ENCODE data around the gene GSX2. TPM values are rescaled to one million over a fixed set of nuclear protein-coding genes. Genes with fewer than 3 reads are reported as not detected.
A peak's percentile ranks its signal among the peaks of the same experiment; 100 is the strongest.

Gene GSX2
- total RNA-seq, 2 experiments from 2014 or later, result not detected

- peak overlapping the region; percentile 69 for H3K27ac Mint-ChIP-seq
- no peaks in the 10 kb centered on the region for H3K9me3 Mint-ChIP-seq
- TF ChIP-seq CTCF (IDR thresholded peaks at IDR 0.05), result no peak
- peak overlapping the region; percentile 70 for H3K4me3 Mint-ChIP-seq
- intact Hi-C loops (cut with micrococcal nuclease), result no loop called here
- no peak for DNase-seq
- H3K4me1 Mint-ChIP-seq (ENCODE audit: low read depth), result peaks cover 30% of the 10 kb centered on the region
- peaks cover 8% of the 10 kb centered on the region for H3K36me3 Mint-ChIP-seq (ENCODE audit: low read depth)
- ChIA-PET CTCF (interaction anchor here (1.1 to 1.7 kb wide), 2 partner anchors 9 to 136 kb away, joined by 3 to 4 read pairs; no protein-coding TSS in a partner anchor), POLR2A (interaction anchor here (1.1 to 1.2 kb wide), 2 partner anchors 10 kb away, joined by 3 to 4 read pairs; no protein-coding TSS in a partner anchor)
- no peaks in the 10 kb centered on the region for H3K27me3 Mint-ChIP-seq
- ATAC-seq, result no peak
Measured at GRCh38 chr4:54065282-54066087, 34.5 kb upstream of the GSX2 start.

GRCh38 chr4:54066088-54066415 lies 33.9 kb upstream of the GSX2 start:
- Mint-ChIP-seq H3K4me1 (ENCODE audit: low read depth) (peaks cover 26% of the 10 kb centered on the region), H3K36me3 (ENCODE audit: low read depth) (peaks cover 8% of the 10 kb centered on the region), H3K27me3 (no peaks in the 10 kb centered on the region), H3K4me3 (no peak overlapping the region), H3K9me3 (no peaks in the 10 kb centered on the region), H3K27ac (no peak overlapping the region)
- intact Hi-C loops (cut with micrococcal nuclease), result no loop called here
- ChIA-PET POLR2A (interaction anchor here (0.6 to 1.2 kb wide), 2 partner anchors 9 to 75 kb away, joined by 3 to 4 read pairs; no protein-coding TSS in a partner anchor), CTCF (interaction anchor here (1.1 to 1.7 kb wide), 2 partner anchors 9 to 136 kb away, joined by 3 to 4 read pairs; no protein-coding TSS in a partner anchor)
- no peak for TF ChIP-seq CTCF (IDR thresholded peaks at IDR 0.05)
- DNase-seq, result peak; percentile 18
- no peak for ATAC-seq

GRCh38 chr4:54066718-54067129 lies 33.2 kb upstream of the GSX2 start:
- no peak for ATAC-seq
- DNase-seq, result no peak
- peaks cover 20% of the 10 kb centered on the region for H3K4me1 Mint-ChIP-seq (ENCODE audit: low read depth)
- TF ChIP-seq CTCF (IDR thresholded peaks at IDR 0.05), result no peak
- no peaks in the 10 kb centered on the region for H3K9me3 Mint-ChIP-seq
- POLR2A ChIA-PET, result interaction anchor here (0.6 to 1.2 kb wide), 2 partner anchors 9 to 74 kb away, joined by 3 to 4 read pairs; no protein-coding TSS in a partner anchor
- intact Hi-C loops (cut with micrococcal nuclease), result no loop called here
- H3K36me3 Mint-ChIP-seq (ENCODE audit: low read depth), result peaks cover 8% of the 10 kb centered on the region
- H3K27me3 Mint-ChIP-seq, result no peaks in the 10 kb centered on the region
- CTCF ChIA-PET, result no interaction called here
- H3K4me3 Mint-ChIP-seq, result no peak overlapping the region
- H3K27ac Mint-ChIP-seq, result no peak overlapping the region

- intact Hi-C loops (cut with micrococcal nuclease), result no loop called here
Measured at GRCh38 chr4:54067166-54067565, 32.8 kb upstream of the GSX2 start.

More at GRCh38 chr4:54067166-54067565, 32.8 kb upstream of the GSX2 start:
- Mint-ChIP-seq H3K27me3 (no peaks in the 10 kb centered on the region), H3K27ac (no peak overlapping the region), H3K4me1 (ENCODE audit: low read depth) (peaks cover 16% of the 10 kb centered on the region), H3K4me3 (no peak overlapping the region), H3K9me3 (no peaks in the 10 kb centered on the region), H3K36me3 (ENCODE audit: low read depth) (peaks cover 6% of the 10 kb centered on the region)
- POLR2A ChIA-PET, result no interaction called here
- no peak for DNase-seq
- TF ChIP-seq CTCF (IDR thresholded peaks at IDR 0.05), result no peak
- ATAC-seq, result no peak
- CTCF ChIA-PET, result no interaction called here

Measured in activated CD8-positive, alpha-beta T cell treated with anti-CD3 and anti-CD28 coated beads for 36 hours (primary cell).